Hematopoietic multipotent progenitor cell treated with erythropoietin and hydrocortisone succinate and interleukin-3 and kit ligand, for 4 days (in vitro differentiated cells): ENCODE measurements around the gene SYT3.
A peak's percentile ranks its signal among the peaks of the same experiment; 100 is the strongest.

Experiments
- DNase-seq: peaks from one replicate; pipeline ENCODE4 v3.0.0-alpha.2; 2015

The SYT3 gene, protein sequence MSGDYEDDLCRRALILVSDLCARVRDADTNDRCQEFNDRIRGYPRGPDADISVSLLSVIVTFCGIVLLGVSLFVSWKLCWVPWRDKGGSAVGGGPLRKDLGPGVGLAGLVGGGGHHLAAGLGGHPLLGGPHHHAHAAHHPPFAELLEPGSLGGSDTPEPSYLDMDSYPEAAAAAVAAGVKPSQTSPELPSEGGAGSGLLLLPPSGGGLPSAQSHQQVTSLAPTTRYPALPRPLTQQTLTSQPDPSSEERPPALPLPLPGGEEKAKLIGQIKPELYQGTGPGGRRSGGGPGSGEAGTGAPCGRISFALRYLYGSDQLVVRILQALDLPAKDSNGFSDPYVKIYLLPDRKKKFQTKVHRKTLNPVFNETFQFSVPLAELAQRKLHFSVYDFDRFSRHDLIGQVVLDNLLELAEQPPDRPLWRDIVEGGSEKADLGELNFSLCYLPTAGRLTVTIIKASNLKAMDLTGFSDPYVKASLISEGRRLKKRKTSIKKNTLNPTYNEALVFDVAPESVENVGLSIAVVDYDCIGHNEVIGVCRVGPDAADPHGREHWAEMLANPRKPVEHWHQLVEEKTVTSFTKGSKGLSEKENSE

DNA sequence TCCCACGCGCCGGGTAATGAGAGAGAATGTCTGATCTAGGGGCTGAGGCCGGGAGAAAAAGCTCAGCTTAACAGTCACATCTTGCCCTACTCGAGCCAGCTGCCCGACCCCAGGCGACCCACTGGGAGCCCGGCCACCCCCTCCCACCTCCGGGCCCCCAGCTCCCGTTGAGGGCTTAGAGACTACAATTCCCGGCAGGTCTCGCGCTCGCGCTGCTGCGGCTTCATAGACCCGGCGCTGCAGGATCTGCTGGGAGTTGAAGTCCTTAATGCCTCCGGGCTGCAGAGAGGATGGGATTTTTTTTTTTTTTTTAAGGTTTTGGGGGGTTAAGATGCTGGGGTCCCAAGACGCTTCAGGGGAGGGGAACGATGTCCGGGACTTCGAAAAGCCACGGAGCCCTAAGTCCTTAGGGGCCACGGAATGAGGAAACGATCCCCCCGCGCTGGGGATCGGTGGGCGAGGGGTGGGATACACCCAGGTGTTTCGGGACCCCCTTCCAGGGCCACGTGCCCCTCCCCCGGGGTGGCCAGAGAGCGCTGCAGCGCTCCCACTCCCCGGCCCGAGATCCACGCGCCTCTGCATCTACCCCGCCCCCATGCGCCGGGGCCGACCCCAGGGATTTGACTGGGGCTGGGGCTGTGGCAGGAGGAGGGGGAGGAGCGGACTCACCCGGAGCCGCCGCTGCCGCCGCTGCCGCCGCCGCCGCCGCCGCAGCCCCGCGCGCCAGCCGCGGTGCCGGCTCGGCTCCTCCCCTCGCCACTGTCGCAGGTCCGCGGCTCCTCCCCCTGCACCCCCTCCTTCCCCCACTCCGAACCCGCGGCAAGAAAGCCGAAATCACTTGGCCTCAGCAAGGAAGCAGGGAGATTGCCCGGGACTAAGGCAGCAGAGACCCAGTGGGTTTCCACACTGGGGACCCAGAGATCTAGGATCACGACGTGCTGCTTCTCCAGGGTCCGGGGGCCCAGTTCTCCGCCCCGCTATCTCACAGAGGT, at the start of gene SYT3:
Gene SYT3, minus strand, starts transcription at position 761 of the 992 bp plus-strand sequence. CDS start 2,470 bp downstream, outside the sequence.
- DNase-seq = peak; percentile 70

DNA sequence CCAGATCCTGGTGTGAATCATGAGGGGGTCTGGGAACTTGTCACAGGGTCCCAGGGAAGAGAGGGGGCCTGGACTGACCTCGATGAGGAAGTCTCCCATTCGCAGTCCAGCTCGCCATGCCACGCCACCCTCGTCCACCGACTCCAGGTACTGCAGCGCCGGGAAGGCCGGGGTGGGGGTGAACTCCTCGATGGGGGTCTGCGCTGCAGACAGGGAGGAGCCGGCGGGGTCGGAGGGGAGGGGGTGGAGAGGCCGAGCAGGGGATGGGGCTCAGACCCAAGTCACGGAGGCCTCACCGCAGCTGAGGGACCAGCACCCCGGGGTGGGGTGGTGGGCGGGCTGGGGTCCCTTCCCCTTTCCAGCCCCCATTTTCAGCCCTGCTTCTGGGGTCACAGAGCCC, 49.1 kb upstream of the SYT3 start:
- no peak for DNase-seq

DNA sequence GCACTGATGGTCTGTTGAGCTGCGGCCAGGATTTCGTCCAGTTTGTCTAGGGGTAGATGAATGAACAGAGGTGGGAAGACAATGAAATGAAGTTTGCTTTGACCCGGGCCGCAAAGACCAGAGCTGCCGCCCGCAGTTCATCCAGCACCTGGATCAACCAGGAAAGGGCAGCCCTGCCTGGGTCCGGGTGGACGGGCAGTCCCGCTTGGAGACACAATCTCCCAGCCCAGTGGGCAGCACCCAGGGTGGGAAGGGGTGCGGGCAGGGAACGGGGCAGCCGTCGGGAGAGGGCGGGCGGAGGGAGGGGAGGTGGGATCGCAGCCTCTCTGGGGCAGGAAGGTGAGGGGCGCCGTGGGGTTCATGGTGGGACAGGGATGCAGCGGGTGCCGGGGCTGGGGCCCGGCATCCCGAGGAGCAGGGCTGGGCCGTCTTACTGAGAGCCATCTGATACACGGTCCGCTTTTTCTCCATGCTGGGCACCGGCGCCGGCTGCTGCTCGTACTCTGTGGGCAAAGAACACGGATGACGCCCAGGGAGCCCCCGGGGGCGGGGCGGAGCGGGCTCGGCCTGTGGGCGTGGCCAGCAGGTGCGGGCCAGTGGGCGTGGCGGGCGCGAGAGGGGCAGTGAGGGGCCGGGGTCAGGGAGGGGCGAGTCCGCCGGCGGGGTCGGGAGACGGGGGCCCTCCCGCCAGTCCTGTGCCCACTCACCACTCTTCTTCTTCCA, 46.8 kb upstream of the SYT3 start:
- DNase-seq = no peak

DNA sequence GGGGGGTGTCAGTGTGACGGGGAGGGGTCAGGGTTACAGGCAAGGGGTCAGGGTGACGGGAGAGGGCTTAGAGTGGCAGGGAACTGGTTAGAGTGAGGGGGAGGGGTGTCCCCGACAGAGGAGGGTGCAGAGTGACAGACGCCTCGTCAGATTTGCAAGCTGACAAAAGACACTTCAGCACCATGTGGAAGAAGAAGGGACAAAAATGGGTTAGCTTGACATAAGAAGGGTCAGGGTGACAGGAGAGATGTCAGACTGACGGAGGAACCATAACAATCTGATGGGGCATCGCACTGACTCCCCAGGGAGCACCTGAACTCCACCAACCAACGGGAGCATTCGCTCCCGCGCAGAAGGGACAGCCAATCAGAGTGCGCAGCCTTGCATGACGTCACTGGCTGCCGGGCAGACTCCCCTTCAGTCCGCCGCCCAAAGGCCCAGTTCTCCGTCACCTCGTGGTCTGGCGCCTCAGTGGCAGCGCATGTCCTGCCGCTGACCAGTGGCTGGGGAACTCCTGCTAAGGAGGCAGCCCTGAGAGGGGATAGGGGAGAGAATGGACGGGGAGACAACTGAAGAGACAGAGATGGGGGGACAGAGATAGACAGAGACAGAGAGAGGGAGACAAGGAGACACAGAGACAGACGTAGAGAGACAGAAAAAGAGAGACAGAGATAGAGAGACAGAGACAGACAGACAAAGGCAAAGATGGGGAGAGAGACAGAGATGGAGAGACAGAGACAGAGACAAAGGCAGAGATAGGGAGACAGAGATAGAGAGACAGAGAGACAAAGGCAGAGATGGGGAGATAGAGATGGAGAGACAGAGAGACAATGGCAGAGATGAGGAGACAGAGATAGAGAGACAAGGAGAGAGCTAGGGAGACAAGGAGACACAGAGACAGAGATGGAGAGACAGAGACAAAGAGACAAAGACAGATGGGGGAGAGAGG, 39.8 kb upstream of the SYT3 start:
- peak; percentile 90 for DNase-seq

DNA sequence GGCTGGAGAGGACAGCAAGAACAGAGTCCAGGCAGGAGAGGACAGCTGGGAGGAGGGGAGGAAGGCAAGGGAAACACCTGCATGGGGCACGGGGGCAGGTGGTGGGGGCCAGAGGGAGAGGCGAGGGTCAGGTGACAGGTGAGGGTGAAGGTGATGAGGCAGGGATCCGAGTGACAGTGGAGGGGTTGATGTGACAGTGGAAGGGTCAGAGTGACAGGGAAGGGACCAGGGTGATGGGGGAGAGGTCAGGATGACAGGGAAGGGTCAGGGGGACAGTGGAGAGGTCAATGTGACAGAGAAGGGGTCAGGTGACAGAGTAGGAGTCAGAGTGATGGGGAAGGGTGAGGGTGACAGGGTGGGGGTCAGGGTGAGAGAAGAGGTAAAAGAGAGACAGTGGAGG, 38.6 kb upstream of the SYT3 start:
- no peak for DNase-seq

DNA sequence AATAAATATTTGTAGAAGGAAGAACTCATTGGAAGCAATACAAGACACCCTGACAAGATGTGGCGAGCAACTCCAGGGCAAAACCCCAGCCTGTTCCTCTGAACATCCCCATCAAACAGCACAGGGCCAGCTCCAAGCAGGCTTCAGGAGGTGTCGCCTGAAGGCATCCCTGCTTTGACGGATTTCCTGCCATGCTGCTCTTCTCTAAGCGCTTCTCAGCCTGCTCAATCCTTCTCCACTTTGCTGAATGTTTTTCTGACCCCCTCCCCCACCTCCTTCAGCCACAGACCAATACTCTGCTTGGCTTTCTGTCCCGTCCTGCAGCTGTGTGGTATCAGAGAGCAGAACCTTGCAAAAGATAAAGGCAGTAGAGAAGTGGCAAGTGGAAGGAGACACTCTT, 38.0 kb upstream of the SYT3 start:
- DNase-seq = no peak

DNA sequence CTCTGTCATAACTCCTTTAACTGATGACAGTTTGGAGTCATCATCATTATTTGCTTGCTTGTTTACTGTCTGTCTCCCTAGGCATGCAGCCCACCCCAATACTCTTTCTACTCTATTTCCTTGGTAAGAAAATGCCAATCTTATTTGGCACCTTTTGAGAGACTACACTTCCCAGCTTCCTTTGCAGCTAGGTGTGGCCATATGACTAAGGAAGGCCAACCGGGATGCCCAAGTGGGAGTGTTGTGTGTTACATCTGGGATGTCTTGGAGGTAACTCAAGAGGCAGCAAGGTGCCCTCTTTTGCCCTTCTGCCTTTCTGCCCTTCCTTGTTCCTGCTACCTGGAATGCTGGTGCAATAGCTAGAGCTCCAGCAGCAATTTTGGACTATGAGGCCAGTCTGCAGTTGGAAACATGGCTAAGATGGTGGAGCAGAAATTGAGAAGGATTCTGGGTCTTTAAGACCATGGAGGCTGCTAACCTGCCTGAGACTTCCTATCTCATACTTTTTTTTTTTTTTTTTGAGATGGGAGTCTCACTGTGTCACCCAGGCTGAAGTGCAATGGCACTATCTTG, 37.0 kb upstream of the SYT3 start:
- DNase-seq = no peak

DNA sequence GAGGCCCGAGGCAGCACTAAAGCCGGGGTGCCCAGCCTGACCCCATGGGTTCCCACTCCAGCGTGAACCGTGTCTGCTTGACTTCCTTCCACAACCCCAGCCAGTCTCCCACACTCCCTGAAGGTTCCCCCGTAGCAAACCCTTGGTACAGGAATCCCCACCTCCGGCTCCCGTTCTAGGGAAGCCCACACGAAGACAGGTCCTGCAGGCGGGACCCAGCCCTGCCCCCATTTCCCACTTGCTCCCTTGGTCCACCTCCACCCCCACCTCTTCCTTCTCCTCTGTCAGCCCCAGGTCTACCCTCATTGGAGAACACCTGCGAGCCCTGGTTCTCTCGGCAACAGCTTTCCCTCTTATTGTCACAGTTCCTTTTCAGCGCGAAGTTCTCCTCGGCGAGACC, 33.4 kb upstream of the SYT3 start:
- no peak for DNase-seq

DNA sequence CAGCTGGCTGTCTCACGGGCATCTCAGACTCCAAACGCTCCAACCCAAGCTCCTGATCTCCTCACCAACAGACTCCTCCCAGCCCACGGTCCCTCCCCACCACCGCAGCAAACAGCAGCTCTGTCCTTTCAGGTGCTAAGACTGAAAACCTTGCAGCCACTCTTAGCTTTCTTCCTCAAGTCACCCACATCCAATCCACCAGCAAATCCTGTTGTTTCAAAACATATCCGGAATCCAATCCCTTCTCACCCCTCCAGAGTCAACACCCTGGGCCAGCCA, 30.4 kb upstream of the SYT3 start:
- no peak for DNase-seq

DNA sequence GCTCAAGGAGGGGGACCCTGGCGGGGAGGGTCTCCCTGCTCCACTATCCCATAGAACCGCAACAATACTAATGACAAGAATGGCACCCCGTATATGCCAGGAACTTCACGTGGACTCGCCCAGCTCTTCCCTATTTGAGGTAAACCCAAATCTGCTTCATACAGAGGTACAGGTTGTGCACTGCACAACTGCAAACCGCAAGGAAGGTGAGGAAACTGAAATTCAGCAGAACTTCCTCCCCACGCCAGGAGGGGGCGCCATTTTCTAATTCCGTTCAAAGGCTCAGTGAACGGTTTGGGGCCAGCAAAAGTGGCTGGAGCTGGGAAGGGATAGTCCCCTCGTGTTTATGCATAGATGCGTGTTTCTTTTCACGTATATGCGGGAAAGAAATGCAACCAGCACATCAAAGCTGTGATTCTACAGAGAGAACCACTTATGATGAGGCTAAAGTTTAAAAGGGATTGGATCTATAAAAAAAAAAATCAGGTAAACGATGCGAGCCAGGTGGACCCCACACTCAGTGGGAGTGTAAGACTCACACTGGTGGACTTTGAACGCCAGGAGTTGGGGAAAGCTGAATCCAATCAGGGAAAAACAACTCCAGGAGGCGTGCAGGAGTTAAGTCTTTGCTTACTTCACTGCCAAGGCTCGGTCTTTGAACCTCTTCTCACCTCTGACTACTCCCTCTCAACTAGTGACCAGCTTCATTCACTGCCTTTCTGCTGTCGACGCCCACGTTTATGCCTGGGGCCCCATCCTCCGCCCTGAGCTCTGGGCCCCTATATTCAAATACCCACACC, 29.8 kb upstream of the SYT3 start:
- DNase-seq = peak; percentile 58

DNA sequence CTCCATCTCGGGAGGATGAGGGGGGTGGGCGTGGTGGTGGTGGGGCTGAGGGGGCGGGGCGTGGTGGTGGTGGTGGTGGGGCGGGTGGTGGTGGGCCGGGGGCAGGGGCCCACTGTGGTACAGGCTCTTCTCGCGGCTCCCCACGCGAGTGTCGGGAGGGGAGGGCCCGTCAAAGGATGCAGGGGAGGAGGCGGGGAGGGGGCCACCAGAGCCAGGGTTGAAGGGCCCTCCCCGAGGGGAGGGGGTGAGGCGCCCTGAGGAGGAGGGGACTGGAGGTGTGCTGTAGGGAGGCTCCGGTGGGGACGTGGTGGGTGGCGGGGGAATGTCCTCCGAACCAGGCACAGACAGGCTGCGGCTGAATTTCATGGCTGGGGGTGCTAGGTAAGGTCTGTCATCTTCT, 29.2 kb upstream of the SYT3 start:
- no peak for DNase-seq

DNA sequence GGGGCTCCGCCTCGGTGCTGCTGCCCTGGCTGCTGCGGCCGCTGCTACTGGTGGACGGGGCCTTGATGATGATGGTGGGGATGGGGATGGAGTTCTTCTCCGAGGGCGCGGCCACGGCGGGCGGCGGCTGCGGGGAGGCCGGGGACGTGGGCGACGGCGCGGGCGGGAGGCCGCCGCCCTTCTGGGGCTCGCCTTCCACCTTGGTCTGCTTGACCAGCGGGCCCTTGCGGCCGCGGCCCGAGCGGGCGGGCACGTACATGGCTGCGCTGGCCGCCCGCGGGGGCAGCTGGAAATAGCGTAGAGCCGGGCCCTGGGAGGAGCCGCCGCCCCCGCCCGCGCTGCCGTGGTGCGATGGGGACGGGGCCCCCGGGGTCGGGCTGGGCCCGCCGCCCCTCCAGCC, 28.7 kb upstream of the SYT3 start:
- DNase-seq = no peak

DNA sequence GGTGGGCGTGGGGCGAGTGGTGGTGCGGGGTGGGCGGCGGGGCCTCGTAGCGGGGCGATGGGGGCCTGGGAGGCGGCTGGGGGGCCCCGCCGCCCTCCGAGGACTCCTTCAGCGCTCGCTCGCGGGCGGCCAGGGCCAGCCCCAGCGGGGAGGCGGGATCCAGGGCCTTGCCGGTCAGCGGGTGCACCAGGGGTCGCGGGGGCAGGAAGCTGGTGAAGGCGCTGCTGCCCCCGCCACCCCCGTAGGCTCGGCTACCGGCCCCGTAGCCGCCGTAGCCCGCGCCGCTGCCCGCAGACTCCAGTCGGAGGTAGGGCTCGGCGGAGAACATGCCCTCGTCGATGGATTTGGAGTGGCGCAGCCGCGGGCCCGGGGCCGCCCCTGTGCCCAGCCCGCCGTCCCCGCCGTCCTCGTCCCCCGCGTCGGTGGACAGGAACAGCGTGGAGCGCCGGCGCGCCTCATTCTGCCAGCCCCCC, 28.1 kb upstream of the SYT3 start:
- no peak for DNase-seq

DNA sequence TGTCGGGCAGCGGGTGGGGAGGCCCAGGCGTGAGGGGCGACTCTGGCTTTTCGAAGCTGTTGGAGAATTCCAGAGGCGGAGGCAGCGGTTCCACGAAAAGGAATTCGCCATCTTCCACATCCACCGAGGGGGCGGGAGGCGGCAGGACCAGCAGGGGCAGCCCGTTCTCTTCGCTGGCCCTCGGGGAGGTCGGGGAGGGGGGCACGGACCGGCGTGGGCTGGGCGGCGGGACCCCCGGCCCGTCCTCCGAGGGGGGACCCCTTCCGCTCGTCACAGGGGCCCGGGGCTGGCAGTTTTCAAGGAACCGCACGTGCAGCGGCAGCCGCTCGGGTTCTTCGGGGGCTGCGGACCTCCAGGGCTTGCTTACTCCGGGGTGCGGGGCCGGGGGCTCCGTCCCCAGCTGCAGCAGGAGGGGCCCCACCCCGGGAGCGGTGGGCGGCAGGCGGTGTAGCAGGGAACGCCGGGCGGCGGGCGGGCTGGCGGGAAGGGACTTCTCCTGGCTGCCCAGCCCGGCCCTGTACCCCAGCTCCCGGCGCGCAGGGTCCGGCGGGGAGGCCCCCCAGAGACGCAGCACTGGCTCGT, 27.6 kb upstream of the SYT3 start:
- DNase-seq = no peak

DNA sequence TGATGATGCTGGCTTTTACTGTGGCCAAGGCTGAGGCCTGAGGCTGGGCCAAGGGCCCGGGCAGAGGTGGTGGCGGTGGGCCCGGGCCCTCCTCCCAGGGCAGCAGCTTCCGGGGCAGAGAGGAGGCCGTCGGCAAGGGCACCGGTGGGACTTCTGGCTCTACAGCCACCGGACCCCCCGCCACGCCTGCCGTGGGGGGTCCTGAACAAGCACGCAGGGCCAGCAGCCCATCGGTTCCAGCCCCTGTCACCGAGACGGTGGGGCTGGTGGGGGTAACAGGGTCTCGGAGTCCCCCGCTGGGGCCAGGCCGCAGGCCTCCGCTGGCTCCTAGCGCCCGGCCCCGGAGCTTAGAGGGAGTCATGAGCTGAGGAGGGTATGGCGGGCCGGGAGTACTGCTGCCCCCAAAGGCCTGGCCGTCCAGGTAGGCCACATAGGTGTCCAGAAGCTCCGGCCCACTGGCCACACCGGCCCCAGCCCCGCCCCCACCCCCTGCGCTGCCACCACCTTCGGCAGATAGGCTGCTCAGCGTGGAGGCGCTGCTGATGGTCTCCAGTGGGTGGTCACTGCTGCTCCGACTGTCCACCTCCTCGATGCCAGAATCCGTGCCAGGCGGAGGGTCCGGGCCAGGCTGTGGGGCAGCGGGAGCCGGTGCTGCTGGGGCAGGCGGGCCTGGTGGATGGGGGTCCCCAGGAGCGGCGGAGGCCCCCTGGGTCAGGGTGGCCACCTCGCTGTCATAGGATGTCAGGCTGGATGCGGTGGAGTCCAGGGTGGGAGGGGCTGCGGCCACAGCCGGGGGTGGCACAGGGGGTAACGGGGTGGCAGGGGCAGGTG, 26.9 kb upstream of the SYT3 start:
- no peak for DNase-seq

DNA sequence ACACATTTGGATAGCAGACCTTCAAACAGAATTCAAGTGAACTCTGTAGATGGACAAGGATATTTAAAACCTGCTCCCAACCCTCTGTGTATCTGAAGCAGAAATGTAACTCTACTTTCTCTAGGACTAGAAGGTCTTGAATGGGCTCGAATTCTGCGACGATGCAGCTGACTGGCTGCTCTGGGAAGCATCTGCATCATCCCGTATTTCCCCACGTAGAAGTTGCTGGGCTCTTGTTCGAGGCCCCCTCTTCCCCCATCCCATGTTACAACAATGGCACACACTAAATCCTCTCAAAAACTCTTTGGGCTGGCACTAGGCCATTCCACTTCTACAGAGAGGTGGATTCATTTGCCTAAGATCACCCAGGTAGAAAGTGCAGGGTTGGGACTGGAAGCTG, 24.5 kb upstream of the SYT3 start:
- DNase-seq = no peak

DNA sequence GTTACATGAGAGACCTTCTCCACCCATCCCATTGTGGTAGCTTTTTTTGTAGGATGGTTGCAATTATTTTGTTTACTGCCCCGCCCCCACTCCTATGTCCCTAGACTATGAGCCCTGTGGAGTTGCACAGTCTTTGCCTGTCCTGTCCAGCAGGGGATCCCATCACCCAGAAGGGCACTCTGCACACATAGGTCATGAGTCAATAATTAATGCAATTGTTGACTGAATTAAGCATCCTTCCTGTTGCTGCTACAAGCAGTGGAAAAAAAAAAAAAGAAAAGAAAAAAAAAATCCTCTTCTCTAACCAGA, 23.8 kb upstream of the SYT3 start:
- DNase-seq = peak; percentile 49

DNA sequence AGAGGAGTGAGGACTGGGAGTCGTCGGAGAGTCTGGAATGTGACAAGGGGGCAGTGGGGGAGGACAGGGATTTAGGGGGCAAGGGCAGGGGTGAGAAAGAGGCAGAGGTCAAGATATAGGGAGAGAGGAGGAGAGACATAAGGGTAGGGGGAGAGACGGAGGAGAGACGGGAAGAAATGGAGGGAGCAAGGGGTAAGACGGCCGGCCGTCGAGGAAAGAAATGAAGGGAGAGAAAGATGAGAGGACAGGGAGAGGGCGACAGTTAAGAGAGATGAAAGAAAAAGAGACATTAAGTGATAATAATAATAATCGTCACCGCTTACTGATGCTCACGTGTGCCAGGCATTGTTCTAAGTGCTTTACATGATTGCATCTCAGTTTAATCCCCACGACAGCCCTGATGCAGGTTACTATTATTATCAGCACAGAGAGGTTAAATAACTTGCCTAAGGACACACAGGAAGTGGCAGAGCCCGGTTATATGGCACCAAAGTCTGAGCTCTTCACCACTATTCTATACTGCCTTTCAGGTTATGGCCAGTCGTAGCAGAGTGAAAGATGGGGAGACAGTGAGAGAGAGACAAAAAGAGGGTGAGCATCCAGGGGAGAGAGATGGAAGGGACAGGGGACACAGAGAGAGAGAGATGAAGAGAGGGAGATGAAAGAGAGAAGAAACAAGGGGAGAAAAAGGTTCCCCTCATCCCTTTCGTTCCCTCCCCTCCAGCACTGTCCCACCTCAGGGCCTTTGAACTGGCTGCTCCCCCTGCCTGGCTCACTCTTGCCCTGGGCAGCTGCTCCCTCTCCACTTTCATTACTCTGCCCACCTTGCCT, 23.2 kb upstream of the SYT3 start:
- DNase-seq = no peak
